HFFc6 (cell line): ENCODE data around the gene PDE6C. TPM values are rescaled to one million over a fixed set of nuclear protein-coding genes. Genes with fewer than 3 reads are reported as not detected.

ENCODE experiments used
- DNase-seq: peaks from one replicate; pipeline ENCODE4 v3.0.0-alpha.2; 2018
- H3K27ac Mint-ChIP-seq: 2 replicates; pipeline ENCODE4 v1.8.0; 2020; ENCODE audit warnings: mild to moderate bottlenecking, mixed read lengths
- H3K27me3 Mint-ChIP-seq: 2 replicates; pipeline ENCODE4 v1.8.0; 2021; ENCODE audit warnings: mild to moderate bottlenecking, moderate library complexity, mixed read lengths; ENCODE audit not compliant: insufficient read depth
- H3K36me3 Mint-ChIP-seq: 2 replicates; pipeline ENCODE4 v1.8.0; 2021; ENCODE audit warnings: low read depth, mixed read lengths
- H3K4me1 Mint-ChIP-seq: 2 replicates; pipeline ENCODE4 v1.8.0; 2020; ENCODE audit warnings: low read depth, mixed read lengths
- H3K4me3 Mint-ChIP-seq: 2 replicates; pipeline ENCODE4 v1.8.0; 2020; ENCODE audit warnings: mild to moderate bottlenecking, moderate library complexity, mixed read lengths
- H3K9me3 Mint-ChIP-seq: 2 replicates; pipeline ENCODE4 v1.8.0; 2020; ENCODE audit warnings: mild to moderate bottlenecking, mixed read lengths
- total RNA-seq, 6 experiments: library from RNA; stranded (reverse); fragmentation: NEBNext Ultra II Directional; extraction: Animal tissue kit (Norgen Biotek cat#: 25700); gene quantifications; 2 replicates in 1 of 6; 3 replicates in 5 of 6; pipeline ENCODE4 v1.2.3, GENCODE V29; 2021
- TF ChIP-seq, protein P1 (sequence below): fragments of 200-600 bp; sonication (generic); IDR thresholded peaks from 2 replicates; pipeline ENCODE4 v1.5.0; 2021; ENCODE audit warnings: antibody characterized with exemption, mild to moderate bottlenecking

PDE6C gene
- total RNA-seq, 6 experiments from 2014 or later = not detected

DNA sequence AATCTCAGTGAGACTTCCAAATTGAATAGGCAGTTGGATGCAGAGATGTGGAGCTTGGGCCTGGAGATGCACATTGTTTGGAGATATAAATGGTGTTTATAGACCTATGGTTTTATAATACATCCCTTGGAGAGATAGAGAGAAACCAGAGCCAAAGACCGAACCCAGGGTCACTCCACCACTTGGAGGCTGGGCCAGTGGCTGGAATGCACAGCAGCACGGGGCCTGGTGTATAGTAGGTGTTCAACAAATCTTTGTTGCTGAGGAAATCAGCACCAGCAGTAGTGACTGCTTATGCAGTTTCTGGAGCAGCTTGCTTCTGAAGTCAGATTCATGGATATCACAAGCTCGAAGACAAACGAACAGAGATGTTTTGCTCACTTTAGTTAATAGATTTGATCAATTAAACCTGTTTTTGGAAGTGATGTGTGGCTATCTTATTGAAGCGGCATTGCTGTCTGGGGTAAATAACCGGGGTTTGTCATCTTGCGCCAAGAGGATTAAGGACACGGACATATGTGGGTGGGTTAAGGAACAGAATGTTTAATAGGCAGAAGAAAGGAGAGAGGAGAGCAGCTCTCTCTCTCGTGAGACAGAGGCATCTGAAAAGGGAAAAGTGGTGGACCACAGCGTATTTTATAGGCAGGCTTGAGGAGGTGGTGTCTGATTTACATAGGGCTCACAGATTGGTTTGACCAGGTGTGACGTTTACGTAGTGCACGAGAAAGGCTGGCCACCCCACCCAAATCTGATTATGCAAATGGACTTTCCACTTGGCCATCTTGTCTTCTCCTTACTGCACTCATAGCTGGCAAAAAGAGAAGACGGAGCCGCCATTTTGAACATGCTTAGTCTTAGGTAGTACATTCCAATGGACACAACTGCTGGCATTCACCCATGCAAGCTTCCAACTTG, 22.4 kb upstream of the PDE6C start:
- H3K27me3 Mint-ChIP-seq = peaks cover 58% of the 10 kb centered on the region
- TF ChIP-seq, protein P1, sequence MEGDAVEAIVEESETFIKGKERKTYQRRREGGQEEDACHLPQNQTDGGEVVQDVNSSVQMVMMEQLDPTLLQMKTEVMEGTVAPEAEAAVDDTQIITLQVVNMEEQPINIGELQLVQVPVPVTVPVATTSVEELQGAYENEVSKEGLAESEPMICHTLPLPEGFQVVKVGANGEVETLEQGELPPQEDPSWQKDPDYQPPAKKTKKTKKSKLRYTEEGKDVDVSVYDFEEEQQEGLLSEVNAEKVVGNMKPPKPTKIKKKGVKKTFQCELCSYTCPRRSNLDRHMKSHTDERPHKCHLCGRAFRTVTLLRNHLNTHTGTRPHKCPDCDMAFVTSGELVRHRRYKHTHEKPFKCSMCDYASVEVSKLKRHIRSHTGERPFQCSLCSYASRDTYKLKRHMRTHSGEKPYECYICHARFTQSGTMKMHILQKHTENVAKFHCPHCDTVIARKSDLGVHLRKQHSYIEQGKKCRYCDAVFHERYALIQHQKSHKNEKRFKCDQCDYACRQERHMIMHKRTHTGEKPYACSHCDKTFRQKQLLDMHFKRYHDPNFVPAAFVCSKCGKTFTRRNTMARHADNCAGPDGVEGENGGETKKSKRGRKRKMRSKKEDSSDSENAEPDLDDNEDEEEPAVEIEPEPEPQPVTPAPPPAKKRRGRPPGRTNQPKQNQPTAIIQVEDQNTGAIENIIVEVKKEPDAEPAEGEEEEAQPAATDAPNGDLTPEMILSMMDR = no peak

DNA sequence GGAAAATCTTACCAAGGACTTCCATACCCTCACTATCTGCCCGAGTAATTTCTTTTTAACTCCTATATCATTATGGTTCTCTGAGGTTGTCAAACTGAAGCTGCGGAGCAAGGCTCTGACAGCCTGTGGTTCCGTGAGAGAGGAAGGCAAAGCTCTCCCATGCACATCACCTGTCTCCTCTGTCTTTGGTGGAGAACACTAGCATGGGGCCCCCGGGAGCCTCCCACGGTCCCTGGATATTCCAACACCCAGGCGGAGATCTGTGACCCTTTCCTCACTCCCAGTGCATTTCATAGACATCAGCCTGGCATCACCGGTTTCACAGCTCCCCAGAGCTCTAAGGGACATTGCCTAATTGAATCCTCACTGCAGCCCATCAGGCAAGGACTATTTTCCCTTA, 21.7 kb upstream of the PDE6C start:
- DNase-seq = no peak
- Mint-ChIP-seq H3K36me3 (no peaks in the 10 kb centered on the region), H3K9me3 (no peaks in the 10 kb centered on the region), H3K27me3 (peaks cover 51% of the 10 kb centered on the region), H3K4me3 (no peak overlapping the region), H3K4me1 (no peaks in the 10 kb centered on the region), H3K27ac (no peak overlapping the region)
- TF ChIP-seq, protein P1 = no peak

More for the DNA sequence above, 22.4 kb upstream of the PDE6C start:
- Mint-ChIP-seq H3K4me3 (no peak overlapping the region), H3K4me1 (no peaks in the 10 kb centered on the region), H3K9me3 (no peaks in the 10 kb centered on the region), H3K36me3 (no peaks in the 10 kb centered on the region), H3K27ac (no peak overlapping the region)
- no peak for DNase-seq

DNA sequence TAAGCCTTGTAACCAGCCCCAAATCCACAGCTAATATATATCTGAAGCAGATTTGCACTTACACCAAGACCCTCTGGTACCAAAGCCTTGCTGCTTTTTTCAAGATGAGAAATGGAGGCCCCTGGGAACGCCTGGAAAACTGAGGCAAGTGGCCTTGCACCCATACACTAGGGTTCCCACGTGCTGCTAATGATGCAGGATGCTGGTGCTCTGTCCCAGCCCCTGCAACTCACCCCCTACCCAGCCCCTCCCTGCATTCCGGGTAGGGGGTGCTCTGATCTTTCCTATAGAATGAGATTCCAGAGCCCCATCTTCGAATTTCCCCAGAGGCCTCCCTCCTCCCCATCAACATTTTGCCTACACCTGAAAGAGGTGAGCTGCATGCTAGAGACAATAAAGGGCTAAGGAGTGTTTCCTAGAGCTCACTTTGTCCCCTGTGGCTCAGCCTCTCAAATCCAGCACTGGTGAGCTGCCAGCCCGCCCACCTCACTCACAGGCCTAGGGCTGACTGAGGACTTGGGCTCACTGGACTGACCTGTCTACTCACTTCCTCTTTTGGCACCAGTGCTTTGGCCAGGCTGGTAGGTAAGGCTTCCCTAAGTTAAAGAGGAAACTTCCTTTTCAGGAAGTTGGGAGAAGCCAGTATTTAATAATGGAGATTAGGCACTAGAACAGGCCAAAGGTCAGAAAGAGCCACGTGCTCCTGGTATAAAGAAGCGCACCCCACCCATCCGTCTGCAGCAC, 21.1 kb upstream of the PDE6C start:
- Mint-ChIP-seq H3K4me3 (no peak overlapping the region), H3K9me3 (no peaks in the 10 kb centered on the region), H3K36me3 (no peaks in the 10 kb centered on the region), H3K27me3 (peaks cover 45% of the 10 kb centered on the region), H3K27ac (no peak overlapping the region), H3K4me1 (no peaks in the 10 kb centered on the region)
- DNase-seq = no peak
- TF ChIP-seq, protein P1 = no peak

DNA sequence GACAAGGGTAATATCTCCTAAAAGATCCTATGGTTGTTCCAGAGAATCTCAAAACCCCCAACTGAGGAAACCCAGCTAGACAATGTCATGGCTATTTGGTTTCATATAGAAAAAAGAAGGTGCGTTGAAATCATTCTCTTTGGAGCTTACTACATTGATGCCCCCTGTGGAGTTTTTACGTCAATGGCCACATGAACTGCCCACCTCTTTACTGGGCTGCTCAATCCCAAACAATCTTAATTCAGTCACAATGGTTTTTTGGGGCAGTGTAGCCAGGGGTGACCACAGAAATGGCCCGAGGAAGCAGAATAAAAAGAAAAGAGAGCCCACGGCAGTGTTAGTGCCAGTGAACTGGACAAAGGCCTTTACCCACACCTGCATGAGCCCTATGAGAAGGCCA, 19.1 kb upstream of the PDE6C start:
- DNase-seq = no peak
- H3K4me1 Mint-ChIP-seq = no peaks in the 10 kb centered on the region
- H3K36me3 Mint-ChIP-seq = no peaks in the 10 kb centered on the region
- H3K4me3 Mint-ChIP-seq = no peak overlapping the region
- H3K9me3 Mint-ChIP-seq = no peaks in the 10 kb centered on the region
- no peak overlapping the region for H3K27ac Mint-ChIP-seq
- peaks cover 40% of the 10 kb centered on the region for H3K27me3 Mint-ChIP-seq
- TF ChIP-seq, protein P1 = no peak

DNA sequence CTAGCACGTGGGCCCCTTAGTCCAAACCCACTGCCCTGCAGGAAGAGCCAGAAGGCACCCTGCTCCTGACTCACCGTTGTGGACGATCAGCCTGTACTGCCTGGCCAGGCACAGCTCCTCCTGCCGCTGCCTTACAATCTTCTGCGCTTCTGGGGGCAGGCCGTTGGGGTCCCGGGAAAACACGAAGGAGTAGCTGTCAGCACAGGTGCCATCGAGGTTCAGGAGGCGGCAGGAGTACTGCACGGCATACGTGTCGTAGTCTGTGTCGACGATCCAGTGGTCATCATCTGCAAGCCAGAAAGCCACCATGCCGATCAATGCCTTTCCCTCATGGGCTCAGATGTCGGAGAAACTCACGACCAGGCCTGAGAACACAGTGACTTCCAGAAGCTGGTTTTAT, 18.6 kb upstream of the PDE6C start:
- TF ChIP-seq, protein P1 = no peak
- Mint-ChIP-seq H3K4me1 (no peaks in the 10 kb centered on the region), H3K36me3 (no peaks in the 10 kb centered on the region)

More for the DNA sequence above, 18.6 kb upstream of the PDE6C start:
- Mint-ChIP-seq H3K4me3 (no peak overlapping the region), H3K27me3 (peaks cover 38% of the 10 kb centered on the region), H3K27ac (no peak overlapping the region), H3K9me3 (no peaks in the 10 kb centered on the region)
- DNase-seq = no peak
